GM06990 (cell line): ENCODE data around the gene SP9.

Experiments
- DNase-seq: peaks from one replicate; pipeline ENCODE4 v3.0.0-alpha.2; 2011; ENCODE audit not compliant: insufficient read length; ENCODE audit errors: extremely low read depth
- H3K27me3 ChIP-seq: replicated peaks from 2 replicates; pipeline ENCODE4 v1.6.0; 2011; ENCODE audit warnings: low read length; ENCODE audit not compliant: control insufficient read depth, insufficient read depth
- H3K36me3 ChIP-seq: 2 replicates; pipeline ENCODE4 v1.5.1; 2011; ENCODE audit warnings: low read length; ENCODE audit not compliant: control insufficient read depth, insufficient read depth
- H3K4me3 ChIP-seq: replicated peaks from 2 replicates; pipeline ENCODE4 v1.5.1; 2011; ENCODE audit warnings: low read depth, mild to moderate bottlenecking, control low read depth, low read length
- TF ChIP-seq, protein P1 (sequence below): IDR thresholded peaks from 2 replicates; pipeline ENCODE4 v1.5.1; 2011; ENCODE audit warnings: low read length, control low read depth, mild to moderate bottlenecking, inconsistent platforms; ENCODE audit not compliant: insufficient read depth, poor library complexity, severe bottlenecking

Gene SP9

DNA sequence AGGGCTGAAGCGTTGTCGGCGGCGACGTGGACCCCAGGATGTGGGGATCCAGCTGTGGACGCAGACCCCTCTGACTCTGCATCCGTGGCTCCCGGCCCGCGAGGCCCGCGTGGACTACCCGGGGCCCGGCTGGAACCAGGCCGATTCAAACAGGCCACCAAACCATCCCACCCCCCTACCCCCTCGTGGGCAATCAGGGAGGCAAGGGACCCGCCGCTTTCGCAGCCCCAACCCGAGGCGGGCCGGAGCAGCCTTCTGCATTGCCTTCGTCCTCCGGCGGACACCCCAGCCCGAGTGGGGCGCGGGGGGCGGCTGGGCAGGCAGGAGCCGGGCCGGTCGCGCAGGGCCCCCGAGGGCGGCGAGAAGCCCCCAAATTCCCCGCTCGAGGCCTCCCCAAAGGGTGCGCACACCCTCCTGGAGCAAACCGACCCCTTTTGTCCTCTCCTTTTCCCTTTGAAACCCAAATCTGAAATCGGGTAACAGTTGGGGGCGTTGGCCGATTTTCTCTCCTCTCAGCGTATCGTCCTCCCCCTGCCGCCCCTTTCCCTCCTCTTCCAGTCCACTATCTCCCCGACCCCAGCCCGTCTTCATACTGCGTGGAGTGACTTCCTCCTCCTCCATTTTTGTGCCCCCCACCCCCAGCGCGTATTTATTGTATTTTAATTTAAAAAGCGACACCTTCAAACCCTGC is 7.4 kb downstream of the SP9 start:
- no peak for DNase-seq
- Histone ChIP-seq H3K36me3 (no peaks in the 10 kb centered on the region), H3K27me3 (no peaks in the 10 kb centered on the region; the same call in 1 of the 2 replicates), H3K4me3 (peak overlapping the region; percentile 42)
- TF ChIP-seq, protein P1, sequence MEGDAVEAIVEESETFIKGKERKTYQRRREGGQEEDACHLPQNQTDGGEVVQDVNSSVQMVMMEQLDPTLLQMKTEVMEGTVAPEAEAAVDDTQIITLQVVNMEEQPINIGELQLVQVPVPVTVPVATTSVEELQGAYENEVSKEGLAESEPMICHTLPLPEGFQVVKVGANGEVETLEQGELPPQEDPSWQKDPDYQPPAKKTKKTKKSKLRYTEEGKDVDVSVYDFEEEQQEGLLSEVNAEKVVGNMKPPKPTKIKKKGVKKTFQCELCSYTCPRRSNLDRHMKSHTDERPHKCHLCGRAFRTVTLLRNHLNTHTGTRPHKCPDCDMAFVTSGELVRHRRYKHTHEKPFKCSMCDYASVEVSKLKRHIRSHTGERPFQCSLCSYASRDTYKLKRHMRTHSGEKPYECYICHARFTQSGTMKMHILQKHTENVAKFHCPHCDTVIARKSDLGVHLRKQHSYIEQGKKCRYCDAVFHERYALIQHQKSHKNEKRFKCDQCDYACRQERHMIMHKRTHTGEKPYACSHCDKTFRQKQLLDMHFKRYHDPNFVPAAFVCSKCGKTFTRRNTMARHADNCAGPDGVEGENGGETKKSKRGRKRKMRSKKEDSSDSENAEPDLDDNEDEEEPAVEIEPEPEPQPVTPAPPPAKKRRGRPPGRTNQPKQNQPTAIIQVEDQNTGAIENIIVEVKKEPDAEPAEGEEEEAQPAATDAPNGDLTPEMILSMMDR: no peak

DNA sequence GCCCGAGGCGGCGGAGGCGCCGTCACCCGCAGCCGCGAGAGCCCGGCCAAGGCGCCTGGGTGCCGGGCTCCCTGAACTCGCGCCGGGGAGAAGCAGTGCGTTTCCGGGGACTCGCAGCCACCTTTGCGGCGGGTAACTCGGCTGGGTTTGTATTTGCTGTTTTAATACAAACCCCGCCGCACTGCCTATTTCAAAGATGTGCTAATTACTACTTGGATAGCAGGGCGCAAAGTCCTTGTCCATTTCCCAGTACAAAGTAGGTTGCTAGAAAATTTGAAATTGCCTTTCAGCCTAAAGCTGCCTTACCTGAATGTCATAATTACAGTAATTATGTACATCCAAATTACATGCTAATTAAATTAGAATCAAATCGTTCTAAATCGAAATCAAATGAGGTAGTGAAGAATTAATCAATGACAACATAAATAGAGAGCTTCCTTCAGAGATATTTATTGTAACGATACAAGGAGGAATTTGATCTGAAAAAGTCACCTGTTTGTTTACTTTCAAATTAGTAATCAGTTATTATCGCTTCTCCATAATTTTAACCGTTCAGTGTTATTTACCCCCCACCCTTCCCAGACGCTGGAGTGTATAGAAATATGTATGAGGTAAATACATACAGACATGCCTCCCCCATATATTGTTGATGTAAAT is 8.1 kb downstream of the SP9 start:
- Histone ChIP-seq H3K4me3 (peak overlapping the region; percentile 26), H3K27me3 (no peaks in the 10 kb centered on the region; the same call in 1 of the 2 replicates), H3K36me3 (no peaks in the 10 kb centered on the region)
- TF ChIP-seq, protein P1: no peak
- DNase-seq: peak; percentile 29

DNA sequence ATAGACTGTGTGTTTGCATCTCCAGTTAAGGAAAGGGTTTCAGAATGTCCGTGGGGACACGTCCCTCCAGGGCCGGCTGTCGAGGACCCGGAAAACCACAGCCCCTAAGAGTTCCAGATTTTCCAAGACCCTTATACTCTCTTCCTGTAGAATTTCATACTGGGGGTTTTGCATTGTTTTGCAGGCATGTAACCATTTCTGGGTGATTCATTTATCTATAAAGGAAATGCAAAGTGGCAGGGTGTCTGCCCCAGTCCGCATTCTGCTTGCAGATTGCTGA is 8.5 kb downstream of the SP9 start:
- TF ChIP-seq, protein P1: no peak
- DNase-seq: no peak
- Histone ChIP-seq H3K4me3 (peak overlapping the region; percentile 12; the same call in 1 of the 2 replicates), H3K27me3 (no peaks in the 10 kb centered on the region; the same call in 1 of the 2 replicates), H3K36me3 (no peaks in the 10 kb centered on the region)

DNA sequence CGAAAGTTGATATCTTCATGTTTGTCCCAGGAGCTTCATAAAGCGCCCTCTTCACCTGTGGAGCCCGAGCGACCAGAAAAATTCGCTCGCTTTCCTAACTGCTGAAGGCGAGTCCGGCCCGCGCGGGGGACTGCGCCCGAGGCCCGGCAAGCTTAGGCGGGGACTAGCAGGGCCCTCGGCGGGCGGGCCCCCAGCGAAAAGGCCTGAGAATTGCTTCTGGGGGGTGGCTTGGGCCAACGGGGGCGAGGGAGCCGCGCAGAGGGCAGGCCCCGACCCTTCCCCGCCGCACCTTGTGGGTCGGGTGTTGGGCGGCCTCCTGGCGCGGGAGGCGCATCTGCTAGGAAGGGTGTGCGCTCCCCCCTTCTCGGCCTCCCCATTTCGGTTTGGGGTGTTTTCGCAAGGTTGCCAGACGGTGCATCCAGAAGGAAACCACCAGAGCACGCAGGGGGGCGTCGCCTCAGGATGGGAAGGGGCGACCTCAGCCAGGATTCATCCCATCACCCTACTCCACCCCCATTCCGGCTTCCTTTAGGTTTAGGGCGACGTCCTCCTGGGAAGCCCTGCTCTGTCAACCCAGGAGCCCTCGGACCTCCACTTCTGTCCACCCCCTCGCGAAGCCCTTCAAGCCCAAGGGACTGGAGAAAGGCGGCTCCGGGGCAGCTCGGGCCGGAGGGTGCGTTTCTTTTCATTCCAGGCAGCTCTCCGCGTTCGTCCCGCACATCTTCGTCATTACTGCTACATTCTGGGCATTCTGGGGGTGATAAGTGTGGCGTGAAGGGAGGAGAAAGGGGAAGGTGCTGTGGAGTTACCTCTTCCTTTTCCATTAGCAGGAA is 9.1 kb downstream of the SP9 start:
- DNase-seq: peak; percentile 13
- H3K27me3 ChIP-seq: no peaks in the 10 kb centered on the region; the same call in 1 of the 2 replicates
- no peaks in the 10 kb centered on the region for H3K36me3 ChIP-seq
- no peak overlapping the region; the same call in 1 of the 2 replicates for H3K4me3 ChIP-seq
- TF ChIP-seq, protein P1: no peak

DNA sequence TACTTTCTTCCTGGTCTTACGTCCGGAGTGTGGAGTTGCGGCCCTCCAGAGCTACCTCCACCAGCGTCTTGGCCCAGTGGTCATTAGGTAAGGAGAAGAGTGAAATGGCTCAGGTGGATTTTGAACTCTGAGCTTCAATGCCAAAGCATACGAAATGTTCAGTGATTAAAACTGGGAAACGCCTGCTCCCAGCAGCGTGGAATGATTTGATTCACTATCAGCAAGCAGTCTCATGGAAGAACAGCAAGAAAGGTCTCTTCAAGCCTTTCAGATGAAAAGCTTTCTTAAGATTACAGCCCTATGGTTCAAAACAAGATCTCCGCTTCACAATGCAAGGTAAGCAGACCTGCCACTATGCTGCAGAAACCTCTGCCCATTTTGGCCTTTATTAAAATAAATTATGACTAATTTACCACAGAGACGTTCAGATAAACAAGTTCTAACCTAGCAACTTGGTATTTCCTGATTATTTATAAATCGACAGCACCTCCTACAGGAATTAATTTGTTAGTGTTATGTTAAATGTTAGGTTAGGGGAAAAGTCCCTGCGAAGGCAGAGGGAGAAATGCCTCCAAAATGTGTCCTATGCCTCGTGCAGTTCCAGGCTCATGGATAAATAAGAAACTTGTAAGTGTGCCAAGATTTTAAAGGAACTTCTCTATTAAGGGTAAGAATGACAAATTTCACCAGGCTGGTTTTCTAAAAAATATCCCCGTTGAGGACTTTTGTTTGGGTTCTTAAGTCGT is 10.1 kb downstream of the SP9 start:
- Histone ChIP-seq H3K27me3 (no peaks in the 10 kb centered on the region; the same call in 1 of the 2 replicates), H3K4me3 (no peak overlapping the region), H3K36me3 (no peaks in the 10 kb centered on the region)
- no peak for DNase-seq
- TF ChIP-seq, protein P1: peak; percentile 33
